HG03469 (cell line): ENCODE results near the gene PSMD11.
"Not testable (repeated sequence)": the region's sequence is repeated elsewhere in the genome, so short reads cannot be mapped to it uniquely, and the experiment has no call there.

Experiments used
- ATAC-seq: cut with Tn5 transposase; IDR thresholded peaks from one replicate; pipeline ENCODE4 v1.9.1; 2021; ENCODE audit warnings: mild to moderate bottlenecking, moderate library complexity, moderate number of reproducible peaks; ENCODE audit not compliant: unreplicated experiment

Gene PSMD11

GRCh38 chr17:32508926-32509325 is 64.6 kb downstream of the PSMD11 start:
- ATAC-seq, result no peak

- ATAC-seq, result no peak
Observed at GRCh38 chr17:32510466-32510865, 66.2 kb downstream of the PSMD11 start.

GRCh38 chr17:32512328-32512727 is 68.0 kb downstream of the PSMD11 start:
- no peak for ATAC-seq

DNA sequence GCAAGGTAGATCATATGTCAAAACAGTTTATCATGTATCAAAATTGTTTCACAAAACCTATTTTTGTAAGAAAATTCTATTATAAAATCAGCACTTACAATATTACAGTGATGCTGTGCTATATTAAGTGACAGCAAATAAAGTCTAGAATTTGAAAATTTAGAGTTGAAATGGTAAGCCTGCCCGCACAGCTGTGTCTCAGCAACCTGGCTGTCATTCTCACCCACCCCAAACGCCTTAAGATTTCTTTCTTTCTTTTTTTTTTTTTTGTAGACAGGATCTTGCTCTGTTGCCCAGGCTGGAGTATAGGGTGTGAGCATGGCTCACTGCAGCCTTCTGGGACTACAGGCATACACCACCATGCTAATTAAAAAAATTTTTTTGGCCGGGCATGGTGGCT is 69.3 kb downstream of the PSMD11 start:
- ATAC-seq, result no peak

DNA sequence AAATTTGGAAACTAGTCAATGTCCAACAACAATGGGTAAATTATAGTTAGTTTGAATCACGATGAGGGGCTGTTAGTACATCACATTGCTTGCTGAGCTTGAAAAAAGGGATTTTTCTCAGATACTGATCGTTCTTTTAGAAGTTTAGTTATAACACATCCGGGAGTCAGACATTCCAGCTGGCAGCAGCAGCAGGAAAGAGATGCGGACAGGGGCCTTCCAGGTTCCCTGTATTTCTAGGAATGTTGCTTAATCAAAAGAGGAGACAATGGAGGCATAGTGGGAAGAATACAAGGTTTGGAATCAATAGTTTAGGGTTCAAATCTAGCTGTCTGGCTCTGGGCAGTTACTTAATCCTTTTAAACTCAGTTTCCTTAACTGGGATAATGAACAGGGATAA is 70.3 kb downstream of the PSMD11 start:
- ATAC-seq, result no peak

DNA sequence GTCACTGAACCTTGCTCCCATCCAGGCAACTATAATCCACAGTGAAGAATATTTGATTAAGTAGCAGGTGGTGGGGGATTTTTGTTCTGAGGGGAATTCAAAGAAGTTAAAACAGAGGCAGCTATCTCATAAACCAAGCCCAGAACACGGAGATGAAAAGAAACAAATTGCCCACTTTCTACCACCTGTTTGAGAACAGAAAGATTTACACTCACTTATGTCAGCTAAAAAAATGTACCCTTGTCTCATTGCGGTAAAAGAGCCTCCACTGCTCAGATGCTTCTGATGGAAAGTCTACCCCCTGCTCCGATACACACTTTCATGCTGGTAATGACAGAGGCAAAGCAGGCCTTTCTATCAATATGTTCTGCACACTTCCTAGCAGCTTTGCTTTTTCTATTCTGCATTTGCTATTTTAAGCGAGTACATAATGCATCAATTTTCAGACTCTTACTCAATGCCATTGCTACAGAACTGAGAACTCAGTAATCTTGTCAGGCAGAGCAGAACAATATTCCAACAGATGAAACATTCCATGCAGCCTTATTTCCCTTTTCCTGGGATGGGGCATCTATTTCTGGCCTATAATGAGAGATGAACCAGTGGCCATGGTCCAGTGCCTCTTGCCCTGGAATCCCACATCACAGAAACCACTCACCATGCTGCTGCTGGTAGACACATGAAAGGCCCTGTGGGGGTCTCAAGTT is 71.5 kb downstream of the PSMD11 start:
- no peak for ATAC-seq

- no peak for ATAC-seq
Observed at GRCh38 chr17:32516450-32516849, 72.1 kb downstream of the PSMD11 start.

GRCh38 chr17:32516940-32517701 is 72.8 kb downstream of the PSMD11 start:
- ATAC-seq, result no peak

DNA sequence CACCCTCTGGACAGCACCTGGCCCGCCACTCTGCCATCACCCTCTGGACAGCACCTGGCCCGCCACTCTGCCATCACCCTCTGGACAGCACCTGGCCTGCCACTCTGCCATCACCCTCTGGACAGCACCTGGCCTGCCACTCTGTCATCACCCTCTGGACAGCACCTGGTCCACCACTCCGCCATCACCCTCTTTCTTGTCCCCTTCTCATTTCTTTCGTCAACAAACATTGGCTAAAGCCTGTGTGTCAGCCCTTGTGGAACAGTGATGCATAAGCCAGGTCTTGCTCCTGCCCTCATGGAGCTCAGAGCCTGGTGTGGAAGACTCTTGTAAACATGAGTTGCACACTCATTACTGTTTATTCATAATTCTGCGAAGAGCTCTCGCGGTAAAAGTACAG is 73.7 kb downstream of the PSMD11 start:
- no peak for ATAC-seq

DNA sequence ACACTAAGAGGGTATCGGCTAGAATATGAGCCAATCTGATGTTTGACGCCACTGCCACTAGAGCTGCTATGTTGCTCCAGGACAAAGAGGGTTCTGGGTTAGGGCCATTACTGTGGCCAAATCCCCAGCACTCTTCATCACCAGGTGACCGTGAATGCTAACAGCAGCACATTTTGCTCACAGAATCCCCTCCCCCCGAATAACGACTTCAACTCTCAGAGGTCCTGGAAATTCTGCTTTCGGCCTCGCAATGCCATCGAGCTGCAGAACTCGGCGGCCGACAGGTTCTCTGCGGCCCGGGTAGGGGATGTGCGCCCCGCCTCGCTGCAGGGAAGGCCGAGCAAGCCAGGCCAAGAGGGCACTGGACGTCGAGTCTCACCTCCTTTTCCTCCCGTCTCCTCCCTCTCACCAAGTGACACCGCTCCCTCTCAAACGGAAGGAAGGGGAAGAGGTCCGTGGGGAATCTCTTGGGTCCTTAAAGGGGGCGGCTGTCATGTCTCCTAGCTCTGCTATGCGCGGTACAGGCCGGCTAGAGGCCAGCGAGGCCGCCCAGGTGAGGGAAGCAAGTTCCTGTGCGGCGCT is 74.4 kb downstream of the PSMD11 start:
- ATAC-seq, result no peak

GRCh38 chr17:32519228-32520103 is 75.2 kb downstream of the PSMD11 start:
- ATAC-seq, result no peak

DNA sequence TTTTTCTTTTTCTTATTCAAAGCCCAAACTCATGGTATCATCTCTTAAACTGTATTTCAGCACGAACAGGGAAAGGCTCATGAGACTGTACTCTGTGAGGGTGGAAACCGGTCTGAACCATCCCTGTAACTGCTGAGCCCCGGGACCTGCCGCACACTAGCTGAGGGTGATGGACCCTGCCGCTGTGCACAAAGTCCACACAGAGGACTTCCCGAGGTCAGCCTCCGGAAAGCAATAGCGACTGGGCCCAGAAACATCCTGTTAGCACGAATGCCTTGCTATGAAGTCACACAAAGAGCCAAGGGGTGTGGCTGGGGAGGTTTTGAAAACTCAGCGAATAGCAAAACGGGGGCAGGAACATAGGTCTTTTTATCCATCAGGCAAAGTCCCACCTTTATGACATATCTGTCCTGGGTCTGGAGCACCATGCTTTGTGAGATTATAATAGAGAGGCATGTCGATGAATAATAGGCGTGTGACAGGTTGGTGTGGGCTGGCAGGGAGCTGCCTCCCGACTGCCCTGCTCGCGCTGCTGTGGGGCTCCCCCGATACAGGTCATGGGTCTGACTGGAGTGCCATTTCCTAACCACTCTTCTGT is 75.9 kb downstream of the PSMD11 start:
- no peak for ATAC-seq

- no peak for ATAC-seq
Observed at GRCh38 chr17:32520737-32521404, 76.6 kb downstream of the PSMD11 start.

DNA sequence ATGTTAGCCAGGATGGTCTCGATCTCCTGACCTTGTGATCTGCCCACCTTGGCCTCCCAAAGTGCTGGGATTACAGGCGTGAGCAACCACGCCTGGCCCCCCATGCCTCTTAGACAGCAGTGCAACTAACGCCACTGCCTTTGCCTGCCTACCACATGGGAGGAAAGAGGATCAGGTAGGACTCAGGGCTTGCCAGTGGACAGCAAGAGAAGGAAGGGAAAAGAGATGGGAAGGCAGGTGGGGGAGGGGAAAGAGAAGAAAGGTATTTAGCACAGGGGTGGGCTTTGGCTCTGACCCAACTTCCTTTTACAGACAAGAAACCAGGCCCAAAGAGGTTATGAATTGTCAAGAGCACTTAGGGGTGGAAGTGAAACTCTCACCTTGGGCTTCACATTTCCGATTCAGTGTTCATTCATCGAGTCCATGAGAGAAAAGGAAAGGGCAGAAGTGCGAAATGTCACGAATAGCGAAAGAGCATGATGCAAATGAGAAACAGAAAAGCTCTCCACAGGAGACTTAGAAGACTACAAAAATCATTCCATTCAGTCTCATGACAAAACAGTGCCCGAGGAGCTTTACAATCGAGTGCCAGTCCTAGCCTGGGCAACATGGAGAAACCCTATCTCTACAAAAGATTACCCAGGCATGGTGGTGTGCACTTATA is 78.8 kb downstream of the PSMD11 start:
- peak; percentile 42 for ATAC-seq

DNA sequence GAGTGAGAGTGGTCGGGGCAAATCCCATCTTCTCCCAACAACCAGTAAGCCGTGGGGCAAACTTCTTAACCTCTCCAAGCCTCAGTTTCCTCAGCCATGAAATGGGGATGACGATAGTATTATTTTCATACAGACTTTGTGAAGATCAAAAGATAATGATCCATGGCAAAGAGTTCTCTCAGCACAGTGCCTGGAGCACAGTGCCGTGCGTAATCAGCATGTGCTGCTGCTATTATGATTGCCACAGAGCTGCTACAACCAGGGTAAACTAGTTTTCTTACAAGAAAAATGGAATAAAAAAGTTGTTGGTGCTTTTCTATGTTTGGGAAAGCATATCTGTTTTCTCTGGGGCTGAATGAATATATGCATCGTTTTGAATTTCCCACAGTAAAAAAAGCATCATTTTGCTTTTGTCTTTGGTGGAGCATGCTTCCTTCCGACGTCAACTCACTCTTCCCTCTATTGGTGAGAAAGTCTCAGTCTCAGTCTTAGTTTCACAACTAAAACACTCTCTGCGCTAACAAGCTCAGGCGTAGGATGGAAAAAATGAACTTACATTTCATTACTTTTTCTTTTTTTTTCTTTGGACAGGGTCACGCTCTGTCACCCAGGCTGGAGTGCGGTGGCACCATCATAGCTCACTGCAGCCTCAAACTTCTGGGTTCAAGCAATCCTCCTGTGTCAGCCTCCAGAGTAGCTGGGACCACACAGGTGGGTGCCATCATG is 79.7 kb downstream of the PSMD11 start:
- ATAC-seq, result no peak

GRCh38 chr17:32524553-32524880 is 80.2 kb downstream of the PSMD11 start:
- not testable (repeated sequence) for ATAC-seq

DNA sequence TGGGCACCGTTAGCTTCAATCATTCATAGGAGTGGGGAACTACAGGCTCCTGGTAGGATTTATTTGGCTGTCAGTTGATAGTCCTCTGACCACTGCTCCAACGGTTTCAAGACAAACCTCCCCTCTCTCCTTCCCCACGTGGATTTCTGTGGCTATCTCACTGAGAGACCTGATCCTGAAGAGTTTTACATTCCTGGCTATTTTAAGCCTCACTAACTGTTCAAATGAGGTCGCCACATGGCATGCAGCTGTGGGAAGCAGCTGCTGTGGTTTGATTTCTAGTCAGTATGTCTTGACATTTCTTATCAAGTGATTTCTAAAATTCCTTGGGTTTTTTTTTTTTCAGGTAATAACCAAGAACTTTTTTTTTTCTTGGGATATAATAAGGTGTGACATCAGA is 80.8 kb downstream of the PSMD11 start:
- ATAC-seq, result no peak

DNA sequence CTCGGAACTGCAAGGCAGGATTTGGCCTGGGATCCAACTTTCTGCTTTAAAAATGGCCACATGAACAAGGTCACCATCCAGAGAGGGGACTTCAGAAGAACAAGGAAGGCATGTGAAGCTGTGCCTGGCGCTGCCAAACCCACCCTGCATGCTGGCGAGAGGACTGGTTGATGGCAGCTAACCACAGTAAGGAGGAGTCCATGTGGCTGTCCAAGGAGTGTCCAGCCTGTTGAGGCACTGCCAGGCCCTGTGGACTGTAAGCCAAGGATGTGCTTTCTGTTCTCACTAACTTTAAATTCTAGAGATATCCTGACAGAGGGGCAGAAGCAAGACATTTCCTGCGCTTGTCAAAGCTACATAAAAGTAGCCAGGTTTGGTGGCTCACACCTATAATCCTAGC is 82.8 kb downstream of the PSMD11 start:
- no peak for ATAC-seq

GRCh38 chr17:32528825-32529224 is 84.5 kb downstream of the PSMD11 start:
- ATAC-seq, result no peak
